ENCODE data around the gene ZNF512B.
"Not testable (repeated sequence)": the region's sequence is repeated elsewhere in the genome, so short reads cannot be mapped to it uniquely, and the experiment has no call there.

The ZNF512B gene

GRCh38 chr20:63963348-63963741 lies 6.4 kb downstream of the ZNF512B start:
- no peak for DNase-seq

GRCh38 chr20:63962426-63963347 lies 7.0 kb downstream of the ZNF512B start:
- DNase-seq, result no peak

- no peak for DNase-seq
Observed at GRCh38 chr20:63961664-63962425, 7.9 kb downstream of the ZNF512B start.

GRCh38 chr20:63960654-63961621 lies 8.8 kb downstream of the ZNF512B start:
- not testable (repeated sequence) for DNase-seq

GRCh38 chr20:63959699-63960075 lies 10.0 kb downstream of the ZNF512B start:
- DNase-seq, result no peak

- DNase-seq, result no peak
Observed at GRCh38 chr20:63958964-63959698, 10.6 kb downstream of the ZNF512B start.

- no peak for DNase-seq
Observed at GRCh38 chr20:63958471-63958870, 11.3 kb downstream of the ZNF512B start.

- no peak for DNase-seq
Observed at GRCh38 chr20:63957690-63958441, 11.9 kb downstream of the ZNF512B start.

GRCh38 chr20:63957004-63957689 lies 12.6 kb downstream of the ZNF512B start:
- no peak for DNase-seq

GRCh38 chr20:63956664-63957003 lies 13.1 kb downstream of the ZNF512B start:
- DNase-seq, result no peak

GRCh38 chr20:63955827-63956663 lies 13.7 kb downstream of the ZNF512B start, which contains the start of gene UCKL1:
TSS of gene UCKL1 (minus strand) at chr20:63956416. CDS start at chr20:63956372, 44 bp downstream.
- peak; percentile 86 for DNase-seq

GRCh38 chr20:63955281-63955826 lies 14.4 kb downstream of the ZNF512B start:
- DNase-seq, result no peak

- DNase-seq, result no peak
Observed at GRCh38 chr20:63953764-63954429, 15.8 kb downstream of the ZNF512B start.

- no peak for DNase-seq
Observed at GRCh38 chr20:63952769-63953168, 17.0 kb downstream of the ZNF512B start.

GRCh38 chr20:63952210-63952535 lies 17.6 kb downstream of the ZNF512B start:
- DNase-seq, result no peak

- no peak for DNase-seq
Observed at GRCh38 chr20:63951398-63952209, 18.1 kb downstream of the ZNF512B start.

GRCh38 chr20:63950701-63951397 lies 18.9 kb downstream of the ZNF512B start:
- no peak for DNase-seq
